Nephron progenitor cell (in vitro differentiated cells): ENCODE results near the gene HCRTR1.

ENCODE experiments used
- DNase-seq: peaks from one replicate; pipeline ENCODE4 v3.0.0; 2021
- H3K27ac Mint-ChIP-seq: 2 replicates; pipeline ENCODE4 v1.8.0; 2021; ENCODE audit warnings: mild to moderate bottlenecking, moderate library complexity, mixed read lengths
- H3K27me3 Mint-ChIP-seq: 2 replicates; pipeline ENCODE4 v1.8.0; 2021; ENCODE audit warnings: mild to moderate bottlenecking, low read depth, mixed read lengths; ENCODE audit not compliant: poor library complexity
- H3K36me3 Mint-ChIP-seq: 2 replicates; pipeline ENCODE4 v1.8.0; 2021; ENCODE audit warnings: low read depth, mixed read lengths
- H3K4me1 Mint-ChIP-seq: 2 replicates; pipeline ENCODE4 v1.8.0; 2021; ENCODE audit warnings: mixed read lengths
- H3K4me3 Mint-ChIP-seq: 2 replicates; pipeline ENCODE4 v1.8.0; 2021; ENCODE audit warnings: mild to moderate bottlenecking, moderate library complexity, mixed read lengths
- H3K9me3 Mint-ChIP-seq: 2 replicates; pipeline ENCODE4 v1.8.0; 2021; ENCODE audit warnings: mild to moderate bottlenecking, moderate library complexity, mixed read lengths
- TF ChIP-seq, protein P1 (sequence below): fragments of 200-600 bp; sonication (generic); IDR thresholded peaks from 2 replicates; pipeline ENCODE4 v1.5.0; 2021; ENCODE audit warnings: antibody characterized with exemption

Gene HCRTR1

DNA sequence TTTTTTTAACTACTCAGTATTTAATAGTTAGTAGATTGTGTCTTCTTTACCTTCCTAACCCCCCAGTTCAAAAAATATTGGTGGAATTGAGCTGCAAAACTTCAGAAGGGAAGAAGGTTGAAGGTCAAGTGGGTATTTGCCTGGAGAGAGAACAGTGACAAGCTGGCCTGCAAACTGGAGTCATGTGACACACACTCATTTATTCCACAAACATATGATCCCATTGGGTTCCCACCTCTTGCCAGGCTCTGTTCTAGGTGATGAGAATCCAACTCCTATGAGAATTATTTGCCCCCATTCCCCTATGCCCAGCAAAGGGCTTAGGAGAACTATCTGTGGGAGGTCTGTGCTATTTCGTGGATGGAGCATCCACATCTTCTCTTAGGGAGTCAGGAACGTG, 30.7 kb downstream of the HCRTR1 start:
- peaks cover 24% of the 10 kb centered on the region for H3K27me3 Mint-ChIP-seq
- no peaks in the 10 kb centered on the region for H3K36me3 Mint-ChIP-seq
- no peak overlapping the region for H3K27ac Mint-ChIP-seq
- DNase-seq: no peak
- peaks cover 34% of the 10 kb centered on the region for H3K4me1 Mint-ChIP-seq
- no peaks in the 10 kb centered on the region for H3K9me3 Mint-ChIP-seq
- TF ChIP-seq, protein P1, sequence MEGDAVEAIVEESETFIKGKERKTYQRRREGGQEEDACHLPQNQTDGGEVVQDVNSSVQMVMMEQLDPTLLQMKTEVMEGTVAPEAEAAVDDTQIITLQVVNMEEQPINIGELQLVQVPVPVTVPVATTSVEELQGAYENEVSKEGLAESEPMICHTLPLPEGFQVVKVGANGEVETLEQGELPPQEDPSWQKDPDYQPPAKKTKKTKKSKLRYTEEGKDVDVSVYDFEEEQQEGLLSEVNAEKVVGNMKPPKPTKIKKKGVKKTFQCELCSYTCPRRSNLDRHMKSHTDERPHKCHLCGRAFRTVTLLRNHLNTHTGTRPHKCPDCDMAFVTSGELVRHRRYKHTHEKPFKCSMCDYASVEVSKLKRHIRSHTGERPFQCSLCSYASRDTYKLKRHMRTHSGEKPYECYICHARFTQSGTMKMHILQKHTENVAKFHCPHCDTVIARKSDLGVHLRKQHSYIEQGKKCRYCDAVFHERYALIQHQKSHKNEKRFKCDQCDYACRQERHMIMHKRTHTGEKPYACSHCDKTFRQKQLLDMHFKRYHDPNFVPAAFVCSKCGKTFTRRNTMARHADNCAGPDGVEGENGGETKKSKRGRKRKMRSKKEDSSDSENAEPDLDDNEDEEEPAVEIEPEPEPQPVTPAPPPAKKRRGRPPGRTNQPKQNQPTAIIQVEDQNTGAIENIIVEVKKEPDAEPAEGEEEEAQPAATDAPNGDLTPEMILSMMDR: no peak
- H3K4me3 Mint-ChIP-seq: no peak overlapping the region

DNA sequence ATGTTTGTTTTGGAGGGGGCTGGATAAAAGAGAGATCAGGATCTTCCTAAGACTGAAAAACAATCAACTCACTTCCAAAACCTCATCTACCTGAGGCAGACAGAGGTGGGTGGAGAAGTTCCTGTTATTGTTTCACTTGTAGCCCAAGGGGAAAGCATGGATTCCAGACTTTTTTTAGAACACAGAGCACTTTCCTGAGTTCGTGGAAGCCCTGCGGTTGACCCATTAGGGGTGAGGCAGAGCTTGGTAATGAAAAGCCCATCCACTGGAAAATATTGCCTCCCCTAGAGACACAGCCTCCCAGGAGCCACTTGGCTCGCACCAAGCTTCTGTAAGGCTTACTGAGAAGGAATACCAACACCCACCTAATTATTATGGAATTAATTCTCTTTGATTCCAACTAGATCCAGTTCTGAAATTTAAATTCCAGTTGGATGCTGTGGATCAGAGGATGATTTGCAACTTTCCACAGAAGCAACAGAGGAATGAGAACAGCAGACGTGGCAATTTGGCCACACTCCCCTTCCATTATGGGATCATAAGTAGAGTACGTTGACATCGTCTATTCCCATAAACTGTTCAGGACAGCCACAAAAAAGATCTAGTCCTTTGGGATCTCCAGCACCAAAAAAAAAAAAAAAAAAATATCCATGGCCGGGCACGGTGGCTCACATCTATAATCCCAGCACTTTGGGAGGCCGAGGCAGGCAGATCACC, 31.3 kb downstream of the HCRTR1 start:
- Mint-ChIP-seq H3K9me3 (no peaks in the 10 kb centered on the region), H3K4me1 (peaks cover 28% of the 10 kb centered on the region), H3K4me3 (no peak overlapping the region), H3K27me3 (peaks cover 27% of the 10 kb centered on the region), H3K36me3 (no peaks in the 10 kb centered on the region), H3K27ac (no peak overlapping the region)
- no peak for DNase-seq
- TF ChIP-seq, protein P1: no peak

DNA sequence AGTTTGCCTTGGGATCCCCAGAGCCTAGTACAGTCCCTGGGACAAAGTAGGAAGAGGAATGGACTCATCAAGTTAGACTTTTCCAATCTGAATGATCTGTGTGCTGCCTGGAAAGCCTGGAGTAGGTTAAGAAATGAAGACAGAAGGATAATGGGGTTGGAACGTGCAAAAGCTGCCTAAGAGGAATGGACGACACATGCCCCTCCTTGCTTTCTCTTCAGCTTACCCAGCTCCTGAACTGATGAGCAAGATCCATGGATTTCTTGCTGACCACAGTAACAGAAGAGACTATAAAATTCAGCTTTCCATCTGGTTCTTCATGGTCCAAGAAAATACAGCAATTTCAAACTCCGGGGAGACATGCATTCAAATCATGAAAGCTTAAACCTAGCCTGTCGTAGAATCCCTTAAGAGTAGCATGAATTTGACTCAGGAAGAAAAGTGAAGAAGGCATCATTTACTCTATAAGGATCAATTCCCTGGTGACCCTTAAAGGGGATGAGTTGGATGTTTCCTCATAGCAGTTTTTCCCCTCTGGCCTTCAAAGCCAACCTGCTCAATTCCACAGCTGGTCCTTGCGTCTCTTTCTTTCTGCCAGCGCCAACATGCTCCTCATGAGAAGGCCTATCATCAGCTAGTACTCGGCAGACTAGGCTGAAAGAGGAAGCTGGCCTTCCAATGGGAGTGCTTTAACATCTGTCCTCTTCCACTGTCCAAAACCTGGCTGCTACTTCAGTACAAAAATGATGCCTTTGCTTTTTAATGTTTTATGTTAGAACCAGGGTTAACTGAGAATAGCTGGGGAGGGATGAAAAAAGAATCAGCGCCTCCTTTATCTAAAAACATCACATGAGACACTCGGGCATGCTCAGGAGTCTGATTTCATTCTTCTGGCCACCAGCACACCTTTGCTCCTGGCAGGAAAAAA, 32.9 kb downstream of the HCRTR1 start:
- no peaks in the 10 kb centered on the region for H3K9me3 Mint-ChIP-seq
- peaks cover 17% of the 10 kb centered on the region for H3K4me1 Mint-ChIP-seq
- TF ChIP-seq, protein P1: no peak
- no peak overlapping the region for H3K4me3 Mint-ChIP-seq
- peaks cover 27% of the 10 kb centered on the region for H3K27me3 Mint-ChIP-seq
- no peak for DNase-seq
- H3K27ac Mint-ChIP-seq: no peak overlapping the region
- no peaks in the 10 kb centered on the region for H3K36me3 Mint-ChIP-seq

DNA sequence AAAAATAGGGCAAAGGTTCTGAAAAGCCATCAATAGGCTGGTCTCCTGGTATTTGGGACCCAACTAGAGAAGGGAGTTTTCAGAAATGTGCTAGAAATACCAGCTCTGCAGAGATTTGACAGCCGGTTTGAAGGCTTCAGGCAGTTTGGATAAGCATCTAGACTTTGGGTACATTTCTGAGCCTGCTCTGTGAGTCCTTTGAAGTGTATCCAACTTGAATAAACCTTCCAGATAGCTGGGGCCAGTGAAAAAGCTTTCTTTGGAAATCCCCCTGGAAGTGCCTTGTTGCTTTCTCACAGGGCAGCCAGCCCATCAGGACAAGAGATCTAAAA, 33.6 kb downstream of the HCRTR1 start:
- H3K4me1 Mint-ChIP-seq: peaks cover 10% of the 10 kb centered on the region
- no peak overlapping the region for H3K4me3 Mint-ChIP-seq
- H3K36me3 Mint-ChIP-seq: no peaks in the 10 kb centered on the region
- TF ChIP-seq, protein P1: no peak
- peaks cover 27% of the 10 kb centered on the region for H3K27me3 Mint-ChIP-seq
- H3K27ac Mint-ChIP-seq: no peak overlapping the region
- DNase-seq: no peak
- no peaks in the 10 kb centered on the region for H3K9me3 Mint-ChIP-seq

DNA sequence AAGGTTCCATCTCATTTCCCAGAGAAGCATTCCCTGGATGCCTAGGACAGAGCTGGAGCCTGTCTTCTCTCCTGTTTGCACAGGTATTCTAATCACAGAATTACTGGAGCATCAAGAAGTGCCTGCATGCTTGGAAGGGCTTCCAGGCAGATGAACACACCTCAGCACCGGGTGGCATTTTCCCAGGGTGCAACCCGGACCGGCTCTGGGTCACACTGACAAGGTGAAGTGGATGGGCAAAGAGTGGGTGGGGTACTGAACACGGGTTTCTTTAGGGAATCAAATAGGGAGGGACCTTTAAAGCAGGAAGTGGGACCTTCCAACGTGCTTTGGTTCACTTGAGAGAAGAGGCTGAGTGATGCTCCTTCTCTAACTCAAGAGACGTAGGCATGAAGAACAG, 34.3 kb downstream of the HCRTR1 start:
- Mint-ChIP-seq H3K4me3 (no peak overlapping the region), H3K27me3 (peaks cover 31% of the 10 kb centered on the region), H3K27ac (no peak overlapping the region), H3K4me1 (peaks cover 4% of the 10 kb centered on the region), H3K36me3 (no peaks in the 10 kb centered on the region), H3K9me3 (no peaks in the 10 kb centered on the region)
- DNase-seq: no peak
- TF ChIP-seq, protein P1: no peak
